Peyer's patch (tissue), 4 donors: ENCODE results near the gene SPRN.

Experiments used
- CTCF ChIP-seq, 6 experiments: fragments of 450-650 bp in 4 of 6; fragments of 200-600 bp in 2 of 6; sonication (generic) in 1 of 6; IDR thresholded peaks; one replicate each; pipeline ENCODE4 v1.5.1; 2017 to 2019; ENCODE audit warnings: antibody characterized with exemption in 6 of 6, mild to moderate bottlenecking in 3 of 6, moderate library complexity in 1 of 6
- POLR2A ChIP-seq, 2 donors: fragments of 450-650 bp; IDR thresholded peaks; one replicate each; pipeline ENCODE4 v1.5.1; 2017; ENCODE audit warnings: antibody characterized with exemption in 2 of 2, mild to moderate bottlenecking in 2 of 2, moderate library complexity in 2 of 2

GRCh38 chr10:133420579-133420978, 3.8 kb downstream of the SPRN start:
- TF ChIP-seq CTCF (IDR thresholded peaks at IDR 0.05) (no peak), POLR2A (IDR thresholded peaks at IDR 0.05) (no peak)
